HEK293 (cell line): ENCODE data around the gene TAS1R3.
A peak's percentile ranks its signal among the peaks of the same experiment; 100 is the strongest.

ENCODE experiments used
- GLIS2 ChIP-seq: fragments of 450-650 bp; formaldehyde crosslinking; IDR thresholded peaks from 2 replicates; pipeline ENCODE4 v1.5.1; 2016; ENCODE audit warnings: missing biosample characterization, missing genetic modification characterization
- HIC1 ChIP-seq: fragments of 450-650 bp; formaldehyde crosslinking; IDR thresholded peaks from 2 replicates; pipeline ENCODE4 v1.5.1; 2016; ENCODE audit warnings: missing biosample characterization, missing genetic modification characterization
- MYNN ChIP-seq: fragments of 450-650 bp; formaldehyde crosslinking; IDR thresholded peaks from 2 replicates; pipeline ENCODE4 v1.5.1; 2016; ENCODE audit warnings: missing biosample characterization, missing genetic modification characterization, borderline replicate concordance
- PBX3 ChIP-seq: sonication (generic); formaldehyde crosslinking; IDR thresholded peaks from 2 replicates; pipeline ENCODE4 v1.8.1; 2022; ENCODE audit warnings: mild to moderate bottlenecking, moderate library complexity, missing genetic modification reagents
- SP2 ChIP-seq: fragments of 450-650 bp; formaldehyde crosslinking; IDR thresholded peaks from 2 replicates; pipeline ENCODE4 v1.5.1; 2016; ENCODE audit warnings: missing biosample characterization, missing genetic modification characterization
- SP7 ChIP-seq: fragments of 450-650 bp; formaldehyde crosslinking; IDR thresholded peaks from 2 replicates; pipeline ENCODE4 v1.5.1; 2016; ENCODE audit warnings: missing biosample characterization, missing genetic modification characterization
- YY2 ChIP-seq: fragments of 450-650 bp; formaldehyde crosslinking; IDR thresholded peaks from 2 replicates; pipeline ENCODE4 v1.5.1; 2016; ENCODE audit warnings: missing biosample characterization, missing genetic modification characterization
- ZBTB48 ChIP-seq: fragments of 450-650 bp; formaldehyde crosslinking; IDR thresholded peaks from 2 replicates; pipeline ENCODE4 v1.5.1; 2016; ENCODE audit warnings: missing biosample characterization, missing genetic modification characterization
- ZNF10 ChIP-seq: fragments of 450-650 bp; formaldehyde crosslinking; IDR thresholded peaks from 2 replicates; pipeline ENCODE4 v1.5.1; 2017; ENCODE audit warnings: missing biosample characterization, missing genetic modification characterization
- ZNF112 ChIP-seq: fragments of 450-650 bp; formaldehyde crosslinking; IDR thresholded peaks from 2 replicates; pipeline ENCODE4 v1.5.0; 2017; ENCODE audit warnings: missing biosample characterization, missing genetic modification characterization
- ZNF133 ChIP-seq: fragments of 450-650 bp; formaldehyde crosslinking; IDR thresholded peaks from 2 replicates; pipeline ENCODE4 v1.5.1; 2016; ENCODE audit warnings: missing biosample characterization, missing genetic modification characterization
- ZNF148 ChIP-seq: fragments of 450-650 bp; formaldehyde crosslinking; IDR thresholded peaks from 2 replicates; pipeline ENCODE4 v1.5.0; 2017; ENCODE audit warnings: missing biosample characterization, missing genetic modification characterization, borderline replicate concordance
- ZNF214 ChIP-seq: fragments of 450-650 bp; formaldehyde crosslinking; IDR thresholded peaks from 2 replicates; pipeline ENCODE4 v1.5.1; 2017; ENCODE audit warnings: missing biosample characterization, mild to moderate bottlenecking, missing genetic modification characterization, borderline replicate concordance
- ZNF24 ChIP-seq: fragments of 450-650 bp; formaldehyde crosslinking; IDR thresholded peaks from 2 replicates; pipeline ENCODE4 v1.5.1; 2016; ENCODE audit warnings: missing biosample characterization, missing genetic modification characterization
- ZNF350 ChIP-seq: fragments of 450-650 bp; formaldehyde crosslinking; IDR thresholded peaks from 2 replicates; pipeline ENCODE4 v1.5.0; 2017; ENCODE audit warnings: missing biosample characterization, mild to moderate bottlenecking, missing genetic modification characterization
- ZNF354C ChIP-seq: fragments of 450-650 bp; formaldehyde crosslinking; IDR thresholded peaks from 2 replicates; pipeline ENCODE4 v1.5.1; 2016; ENCODE audit warnings: missing biosample characterization, missing genetic modification characterization, low read depth, borderline replicate concordance
- ZNF391 ChIP-seq: fragments of 450-650 bp; formaldehyde crosslinking; IDR thresholded peaks from 2 replicates; pipeline ENCODE4 v1.5.1; 2016; ENCODE audit warnings: low read depth, missing biosample characterization, missing genetic modification characterization, borderline replicate concordance
- ZNF394 ChIP-seq: fragments of 450-650 bp; formaldehyde crosslinking; IDR thresholded peaks from 2 replicates; pipeline ENCODE4 v1.5.1; 2016; ENCODE audit warnings: missing biosample characterization, missing genetic modification characterization, mild to moderate bottlenecking, moderate library complexity, borderline replicate concordance
- ZNF404 ChIP-seq: fragments of 450-650 bp; formaldehyde crosslinking; IDR thresholded peaks from 2 replicates; pipeline ENCODE4 v1.5.1; 2017; ENCODE audit warnings: missing biosample characterization, missing genetic modification characterization
- ZNF514 ChIP-seq: fragments of 450-650 bp; formaldehyde crosslinking; IDR thresholded peaks from 2 replicates; pipeline ENCODE4 v1.5.1; 2016; ENCODE audit warnings: missing biosample characterization, missing genetic modification characterization
- ZNF529 ChIP-seq: fragments of 450-650 bp; formaldehyde crosslinking; IDR thresholded peaks from 2 replicates; pipeline ENCODE4 v1.5.1; 2017; ENCODE audit warnings: missing genetic modification characterization, missing biosample characterization; ENCODE audit not compliant: insufficient replicate concordance
- ZNF561 ChIP-seq: fragments of 450-650 bp; IDR thresholded peaks from 2 replicates; pipeline ENCODE4 v1.5.1; 2018; ENCODE audit warnings: missing biosample characterization, missing genetic modification characterization, borderline replicate concordance
- ZNF585B ChIP-seq: fragments of 450-650 bp; formaldehyde crosslinking; IDR thresholded peaks from 2 replicates; pipeline ENCODE4 v1.5.1; 2016; ENCODE audit warnings: missing biosample characterization, missing genetic modification characterization
- ZNF623 ChIP-seq: fragments of 450-650 bp; formaldehyde crosslinking; IDR thresholded peaks from 2 replicates; pipeline ENCODE4 v1.5.1; 2016; ENCODE audit warnings: missing biosample characterization, missing genetic modification characterization
- ZNF658 ChIP-seq: fragments of 450-650 bp; formaldehyde crosslinking; IDR thresholded peaks from 2 replicates; pipeline ENCODE4; 2016; ENCODE audit warnings: missing biosample characterization, missing genetic modification characterization
- ZNF701 ChIP-seq: fragments of 450-650 bp; formaldehyde crosslinking; IDR thresholded peaks from 2 replicates; pipeline ENCODE4 v1.5.1; 2016; ENCODE audit warnings: missing biosample characterization, missing genetic modification characterization
- ZNF747 ChIP-seq: fragments of 450-650 bp; formaldehyde crosslinking; IDR thresholded peaks from 2 replicates; pipeline ENCODE4 v1.5.1; 2016; ENCODE audit warnings: missing biosample characterization, missing genetic modification characterization
- ZNF791 ChIP-seq: fragments of 450-650 bp; formaldehyde crosslinking; IDR thresholded peaks from 2 replicates; pipeline ENCODE4 v1.5.1; 2016; ENCODE audit warnings: missing biosample characterization, missing genetic modification characterization
- ZNF843 ChIP-seq: fragments of 450-650 bp; formaldehyde crosslinking; IDR thresholded peaks from 2 replicates; pipeline ENCODE4 v1.5.1; 2016; ENCODE audit warnings: missing biosample characterization, missing genetic modification characterization
- TF ChIP-seq, protein P1 (sequence below): fragments of 450-650 bp; formaldehyde crosslinking; conservative IDR thresholded peaks from 2 replicates; pipeline ENCODE4 v1.5.1; 2016; ENCODE audit warnings: low read depth, missing biosample characterization, missing genetic modification characterization
- TF ChIP-seq, protein P2 (sequence below): IDR thresholded peaks from 2 replicates; pipeline ENCODE4 v1.6.1; 2011; ENCODE audit warnings: mild to moderate bottlenecking, low read depth, low read length, borderline replicate concordance

TAS1R3 gene

GRCh38 chr1:1353389-1354151 is 22.5 kb downstream of the TAS1R3 start (continued):
- no peak for TF ChIP-seq PBX3 (CRISPR knock-in tag)
- TF ChIP-seq ZNF701 (tag by site-specific recombination): no peak
- TF ChIP-seq HIC1 (tag by site-specific recombination): peak; percentile 21; the same call in 1 of the 2 replicates
- no peak for TF ChIP-seq MYNN (tag by site-specific recombination)
- TF ChIP-seq ZNF561 (tag by site-specific recombination): no peak
- TF ChIP-seq, protein P1, sequence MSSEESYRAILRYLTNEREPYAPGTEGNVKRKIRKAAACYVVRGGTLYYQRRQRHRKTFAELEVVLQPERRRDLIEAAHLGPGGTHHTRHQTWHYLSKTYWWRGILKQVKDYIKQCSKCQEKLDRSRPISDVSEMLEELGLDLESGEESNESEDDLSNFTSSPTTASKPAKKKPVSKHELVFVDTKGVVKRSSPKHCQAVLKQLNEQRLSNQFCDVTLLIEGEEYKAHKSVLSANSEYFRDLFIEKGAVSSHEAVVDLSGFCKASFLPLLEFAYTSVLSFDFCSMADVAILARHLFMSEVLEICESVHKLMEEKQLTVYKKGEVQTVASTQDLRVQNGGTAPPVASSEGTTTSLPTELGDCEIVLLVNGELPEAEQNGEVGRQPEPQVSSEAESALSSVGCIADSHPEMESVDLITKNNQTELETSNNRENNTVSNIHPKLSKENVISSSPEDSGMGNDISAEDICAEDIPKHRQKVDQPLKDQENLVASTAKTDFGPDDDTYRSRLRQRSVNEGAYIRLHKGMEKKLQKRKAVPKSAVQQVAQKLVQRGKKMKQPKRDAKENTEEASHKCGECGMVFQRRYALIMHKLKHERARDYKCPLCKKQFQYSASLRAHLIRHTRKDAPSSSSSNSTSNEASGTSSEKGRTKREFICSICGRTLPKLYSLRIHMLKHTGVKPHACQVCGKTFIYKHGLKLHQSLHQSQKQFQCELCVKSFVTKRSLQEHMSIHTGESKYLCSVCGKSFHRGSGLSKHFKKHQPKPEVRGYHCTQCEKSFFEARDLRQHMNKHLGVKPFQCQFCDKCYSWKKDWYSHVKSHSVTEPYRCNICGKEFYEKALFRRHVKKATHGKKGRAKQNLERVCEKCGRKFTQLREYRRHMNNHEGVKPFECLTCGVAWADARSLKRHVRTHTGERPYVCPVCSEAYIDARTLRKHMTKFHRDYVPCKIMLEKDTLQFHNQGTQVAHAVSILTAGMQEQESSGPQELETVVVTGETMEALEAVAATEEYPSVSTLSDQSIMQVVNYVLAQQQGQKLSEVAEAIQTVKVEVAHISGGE (tag by site-specific recombination): no peak
- no peak for TF ChIP-seq ZNF133 (tag by site-specific recombination)
- TF ChIP-seq ZNF529: no peak
- TF ChIP-seq ZNF354C (tag by site-specific recombination): no peak
- TF ChIP-seq ZNF112 (tag by site-specific recombination): no peak
- TF ChIP-seq, protein P2, sequence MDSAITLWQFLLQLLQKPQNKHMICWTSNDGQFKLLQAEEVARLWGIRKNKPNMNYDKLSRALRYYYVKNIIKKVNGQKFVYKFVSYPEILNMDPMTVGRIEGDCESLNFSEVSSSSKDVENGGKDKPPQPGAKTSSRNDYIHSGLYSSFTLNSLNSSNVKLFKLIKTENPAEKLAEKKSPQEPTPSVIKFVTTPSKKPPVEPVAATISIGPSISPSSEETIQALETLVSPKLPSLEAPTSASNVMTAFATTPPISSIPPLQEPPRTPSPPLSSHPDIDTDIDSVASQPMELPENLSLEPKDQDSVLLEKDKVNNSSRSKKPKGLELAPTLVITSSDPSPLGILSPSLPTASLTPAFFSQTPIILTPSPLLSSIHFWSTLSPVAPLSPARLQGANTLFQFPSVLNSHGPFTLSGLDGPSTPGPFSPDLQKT: no peak
- TF ChIP-seq ZNF391: no peak
- no peak for TF ChIP-seq ZNF658
- TF ChIP-seq SP7 (tag by site-specific recombination): no peak; the same call in none of the 2 replicates
- TF ChIP-seq ZNF214 (tag by site-specific recombination): no peak
- TF ChIP-seq ZNF404 (tag by site-specific recombination): no peak
- TF ChIP-seq ZNF623 (tag by site-specific recombination): no peak
- no peak for TF ChIP-seq ZBTB48 (tag by site-specific recombination)
- peak; percentile 82 for TF ChIP-seq GLIS2
- peak; percentile 65 for TF ChIP-seq ZNF10 (tag by site-specific recombination)
- TF ChIP-seq ZNF843 (tag by site-specific recombination): no peak
- no peak for TF ChIP-seq ZNF394 (tag by site-specific recombination)
- TF ChIP-seq ZNF24: no peak
- no peak for TF ChIP-seq ZNF514 (tag by site-specific recombination)
- TF ChIP-seq SP2 (tag by site-specific recombination): peak; percentile 9
- TF ChIP-seq YY2 (tag by site-specific recombination): no peak
- no peak for TF ChIP-seq ZNF148 (tag by site-specific recombination)
- TF ChIP-seq ZNF350 (tag by site-specific recombination): no peak
- TF ChIP-seq ZNF747 (tag by site-specific recombination): no peak
- no peak for TF ChIP-seq ZNF585B (tag by site-specific recombination)
- no peak for TF ChIP-seq ZNF791 (tag by site-specific recombination)
